ENCODE measurements around the gene SLC35A2. TPM values are rescaled to one million over a fixed set of nuclear protein-coding genes. Genes with fewer than 3 reads are reported as not detected.

SLC35A2 gene
- total and polyA plus RNA-seq, 2 of the 4 experiments (the other 2 are of a cell fraction): 10.8 to 48.3 TPM

DNA sequence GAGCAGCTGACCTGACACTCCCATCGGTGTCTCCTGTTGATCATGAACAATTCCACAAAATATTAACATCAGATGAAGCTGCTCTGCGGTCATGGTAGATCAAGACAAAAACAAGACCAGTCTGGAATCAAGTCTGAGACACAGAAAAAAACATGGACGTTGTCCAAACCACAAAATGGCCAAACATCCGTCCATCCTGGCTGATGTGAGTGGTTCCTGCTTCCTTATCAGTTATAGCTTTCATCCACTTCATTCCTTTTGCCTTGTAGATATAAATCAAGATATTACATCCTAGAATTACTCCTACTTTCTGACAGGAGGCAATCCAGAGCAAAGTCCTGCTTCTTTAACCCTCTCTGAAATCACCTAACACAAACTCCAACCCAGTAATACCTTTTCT, 47.2 kb downstream of the SLC35A2 start:
- Histone ChIP-seq H3K9me1 (ENCODE audit: insufficient read depth, low read length) (peaks cover 5% of the 10 kb centered on the region), H3K56ac (ENCODE audit: extremely low read depth, insufficient read depth, low read length) (no peak overlapping the region), H3K18ac (ENCODE audit: low read depth, low read length) (no peak overlapping the region), H3K4me3 (ENCODE audit: insufficient read depth, low read depth, low read length) (no peak overlapping the region), H2AK9ac (replicated peaks; ENCODE audit: low read depth, low read length, poor library complexity) (no peak overlapping the region), H3K36me3 (ENCODE audit: control insufficient read depth, insufficient read depth, low read length) (no peaks in the 10 kb centered on the region), H3K4me2 (ENCODE audit: low read depth, low read length) (no peak overlapping the region), H2BK15ac (ENCODE audit: low read depth, low read length) (no peak overlapping the region), H2AK5ac (ENCODE audit: low read depth, low read length) (no peak overlapping the region), H3K27me3 (ENCODE audit: control insufficient read depth, insufficient read depth, low read length) (no peaks in the 10 kb centered on the region), H3K23ac (ENCODE audit: low read depth, low read length) (no peak overlapping the region), H2AFZ (replicated peaks; ENCODE audit: low read length, poor library complexity) (no peak overlapping the region), H3K9me3 (ENCODE audit: control insufficient read depth, insufficient read depth, low read length) (no peaks in the 10 kb centered on the region), H4K5ac (ENCODE audit: low read depth, low read length) (no peak overlapping the region), H2BK5ac (ENCODE audit: low read depth, low read length, poor library complexity, severe bottlenecking) (no peak overlapping the region), H3K4ac (ENCODE audit: low read depth, low read length) (no peak overlapping the region), H3K9ac (ENCODE audit: low read depth, low read length) (no peak overlapping the region), H3K79me1 (ENCODE audit: low read depth in 1 of 2, low read length in 2 of 2) (no peaks in the 10 kb centered on the region), H2BK20ac (ENCODE audit: low read depth, low read length) (no peak overlapping the region), H3K4me1 (ENCODE audit: control insufficient read depth, insufficient read depth, low read length) (no peaks in the 10 kb centered on the region), H4K20me1 (ENCODE audit: insufficient read depth, low read length) (no peaks in the 10 kb centered on the region), H3K14ac (replicated peaks; ENCODE audit: low read depth, low read length) (no peak overlapping the region), H2BK120ac (ENCODE audit: low read depth, low read length) (no peak overlapping the region), H4K8ac (ENCODE audit: low read depth in 2 of 2, low read length in 2 of 2) (no peak overlapping the region), H3K27ac (ENCODE audit: insufficient read depth, low read length) (no peak overlapping the region), H4K91ac (ENCODE audit: insufficient read depth, low read depth, low read length) (no peak overlapping the region)
- 20% methylated on average over 1 of the region's 4 CpGs; no CpG with 5 or more reads in 1 of the 2 experiments for WGBS, 2 experiments (ENCODE audit: extremely low coverage in 2 of 2, insufficient read length in 1 of 2)
- no TSS peak for BruUV-seq (replicated peaks)
- DNase-seq (peak; percentile 62), ATAC-seq (ENCODE audit: low read depth) (peak; percentile 62)
- in situ Hi-C loops (cut with MboI; ENCODE audit: low sequenced_read_pairs): no loop called here
- POLR2A ChIA-PET (ENCODE audit: unreplicated experiment): no interaction called here
- intact Hi-C loops (cut with micrococcal nuclease): no loop called here
- dilution Hi-C loops (cut with HindIII; ENCODE audit: low sequenced_read_pairs, unreplicated experiment): no loop called here
- TF ChIP-seq MAFK (IDR thresholded peaks at IDR 0.05; ENCODE audit: low read depth, low read length): no peak
- TF ChIP-seq NFE2L2 (IDR thresholded peaks at IDR 0.05; ENCODE audit: low read depth, low read length): no peak
- no peak for TF ChIP-seq CTCF (conservative IDR thresholded peaks at IDR 0.05; ENCODE audit: low read depth, low read length)
- TF ChIP-seq MXI1 (IDR thresholded peaks at IDR 0.05; ENCODE audit: borderline replicate concordance, low read depth, low read length): no peak
- TF ChIP-seq, protein P1, sequence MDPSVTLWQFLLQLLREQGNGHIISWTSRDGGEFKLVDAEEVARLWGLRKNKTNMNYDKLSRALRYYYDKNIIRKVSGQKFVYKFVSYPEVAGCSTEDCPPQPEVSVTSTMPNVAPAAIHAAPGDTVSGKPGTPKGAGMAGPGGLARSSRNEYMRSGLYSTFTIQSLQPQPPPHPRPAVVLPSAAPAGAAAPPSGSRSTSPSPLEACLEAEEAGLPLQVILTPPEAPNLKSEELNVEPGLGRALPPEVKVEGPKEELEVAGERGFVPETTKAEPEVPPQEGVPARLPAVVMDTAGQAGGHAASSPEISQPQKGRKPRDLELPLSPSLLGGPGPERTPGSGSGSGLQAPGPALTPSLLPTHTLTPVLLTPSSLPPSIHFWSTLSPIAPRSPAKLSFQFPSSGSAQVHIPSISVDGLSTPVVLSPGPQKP (IDR thresholded peaks at IDR 0.05; ENCODE audit: borderline replicate concordance, low read depth, low read length): no peak
- TF ChIP-seq, protein P2, sequence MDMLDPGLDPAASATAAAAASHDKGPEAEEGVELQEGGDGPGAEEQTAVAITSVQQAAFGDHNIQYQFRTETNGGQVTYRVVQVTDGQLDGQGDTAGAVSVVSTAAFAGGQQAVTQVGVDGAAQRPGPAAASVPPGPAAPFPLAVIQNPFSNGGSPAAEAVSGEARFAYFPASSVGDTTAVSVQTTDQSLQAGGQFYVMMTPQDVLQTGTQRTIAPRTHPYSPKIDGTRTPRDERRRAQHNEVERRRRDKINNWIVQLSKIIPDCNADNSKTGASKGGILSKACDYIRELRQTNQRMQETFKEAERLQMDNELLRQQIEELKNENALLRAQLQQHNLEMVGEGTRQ (IDR thresholded peaks at IDR 0.05; ENCODE audit: low read depth, low read length): no peak
- TF ChIP-seq RAD21 (IDR thresholded peaks at IDR 0.05; ENCODE audit: low read length): no peak
- CTCF ChIA-PET: no interaction called here

Data from IMR-90 (cell line).